Panc1 (cell line): ENCODE results near the gene SPATA1.

ENCODE experiments used
- POLR2AphosphoS5 ChIP-seq: IDR thresholded peaks from 2 replicates; pipeline ENCODE4 v1.6.1; 2012; ENCODE audit warnings: mild to moderate bottlenecking, low read depth, low read length, moderate library complexity
- SIN3A ChIP-seq: IDR thresholded peaks from 2 replicates; pipeline ENCODE4 v1.6.1; 2012; ENCODE audit warnings: low read depth, mild to moderate bottlenecking, low read length, moderate library complexity, borderline replicate concordance; ENCODE audit not compliant: insufficient read depth
- TCF7L2 ChIP-seq: IDR thresholded peaks from 2 replicates; pipeline ENCODE4 v1.6.1; 2011; ENCODE audit warnings: mild to moderate bottlenecking, low read depth, low read length, inconsistent platforms
- TF ChIP-seq, protein P1 (sequence below): fragments of 450-650 bp; IDR thresholded peaks from 2 replicates; pipeline ENCODE4 v1.5.1; 2017; ENCODE audit warnings: mild to moderate bottlenecking
- TF ChIP-seq, protein P2 (sequence below), 2 experiments: IDR thresholded peaks; 2 replicates each; pipeline ENCODE4 v1.6.1; 2011 to 2012; ENCODE audit warnings: low read depth in 2 of 2, control low read depth in 1 of 2, low read length in 1 of 2, mild to moderate bottlenecking in 1 of 2, moderate library complexity in 1 of 2; ENCODE audit not compliant: insufficient read depth in 1 of 2

DNA sequence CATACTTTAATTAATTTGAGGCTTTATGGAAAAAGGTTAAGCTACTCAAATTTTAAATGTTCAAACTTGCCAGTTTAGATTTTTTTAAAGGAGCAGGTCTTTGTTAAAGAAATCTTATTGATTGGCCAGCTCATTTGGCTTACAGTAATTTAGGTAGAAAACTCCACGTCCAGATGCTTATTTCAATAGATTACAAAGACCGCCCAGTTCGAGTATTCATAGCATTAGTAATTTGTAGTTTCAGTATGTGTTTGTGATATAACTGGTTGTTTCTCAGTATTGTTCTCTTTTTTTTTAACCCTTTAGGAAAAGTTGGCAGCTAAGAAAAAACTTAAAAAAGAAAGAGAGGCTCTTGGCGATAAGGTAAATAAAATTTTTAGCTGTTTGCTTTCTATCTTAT lies 25.5 kb upstream of the SPATA1 start:
- no peak for TF ChIP-seq POLR2AphosphoS5
- TF ChIP-seq, protein P1, sequence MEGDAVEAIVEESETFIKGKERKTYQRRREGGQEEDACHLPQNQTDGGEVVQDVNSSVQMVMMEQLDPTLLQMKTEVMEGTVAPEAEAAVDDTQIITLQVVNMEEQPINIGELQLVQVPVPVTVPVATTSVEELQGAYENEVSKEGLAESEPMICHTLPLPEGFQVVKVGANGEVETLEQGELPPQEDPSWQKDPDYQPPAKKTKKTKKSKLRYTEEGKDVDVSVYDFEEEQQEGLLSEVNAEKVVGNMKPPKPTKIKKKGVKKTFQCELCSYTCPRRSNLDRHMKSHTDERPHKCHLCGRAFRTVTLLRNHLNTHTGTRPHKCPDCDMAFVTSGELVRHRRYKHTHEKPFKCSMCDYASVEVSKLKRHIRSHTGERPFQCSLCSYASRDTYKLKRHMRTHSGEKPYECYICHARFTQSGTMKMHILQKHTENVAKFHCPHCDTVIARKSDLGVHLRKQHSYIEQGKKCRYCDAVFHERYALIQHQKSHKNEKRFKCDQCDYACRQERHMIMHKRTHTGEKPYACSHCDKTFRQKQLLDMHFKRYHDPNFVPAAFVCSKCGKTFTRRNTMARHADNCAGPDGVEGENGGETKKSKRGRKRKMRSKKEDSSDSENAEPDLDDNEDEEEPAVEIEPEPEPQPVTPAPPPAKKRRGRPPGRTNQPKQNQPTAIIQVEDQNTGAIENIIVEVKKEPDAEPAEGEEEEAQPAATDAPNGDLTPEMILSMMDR: no peak
- TF ChIP-seq SIN3A: no peak
- TF ChIP-seq, protein P2, sequence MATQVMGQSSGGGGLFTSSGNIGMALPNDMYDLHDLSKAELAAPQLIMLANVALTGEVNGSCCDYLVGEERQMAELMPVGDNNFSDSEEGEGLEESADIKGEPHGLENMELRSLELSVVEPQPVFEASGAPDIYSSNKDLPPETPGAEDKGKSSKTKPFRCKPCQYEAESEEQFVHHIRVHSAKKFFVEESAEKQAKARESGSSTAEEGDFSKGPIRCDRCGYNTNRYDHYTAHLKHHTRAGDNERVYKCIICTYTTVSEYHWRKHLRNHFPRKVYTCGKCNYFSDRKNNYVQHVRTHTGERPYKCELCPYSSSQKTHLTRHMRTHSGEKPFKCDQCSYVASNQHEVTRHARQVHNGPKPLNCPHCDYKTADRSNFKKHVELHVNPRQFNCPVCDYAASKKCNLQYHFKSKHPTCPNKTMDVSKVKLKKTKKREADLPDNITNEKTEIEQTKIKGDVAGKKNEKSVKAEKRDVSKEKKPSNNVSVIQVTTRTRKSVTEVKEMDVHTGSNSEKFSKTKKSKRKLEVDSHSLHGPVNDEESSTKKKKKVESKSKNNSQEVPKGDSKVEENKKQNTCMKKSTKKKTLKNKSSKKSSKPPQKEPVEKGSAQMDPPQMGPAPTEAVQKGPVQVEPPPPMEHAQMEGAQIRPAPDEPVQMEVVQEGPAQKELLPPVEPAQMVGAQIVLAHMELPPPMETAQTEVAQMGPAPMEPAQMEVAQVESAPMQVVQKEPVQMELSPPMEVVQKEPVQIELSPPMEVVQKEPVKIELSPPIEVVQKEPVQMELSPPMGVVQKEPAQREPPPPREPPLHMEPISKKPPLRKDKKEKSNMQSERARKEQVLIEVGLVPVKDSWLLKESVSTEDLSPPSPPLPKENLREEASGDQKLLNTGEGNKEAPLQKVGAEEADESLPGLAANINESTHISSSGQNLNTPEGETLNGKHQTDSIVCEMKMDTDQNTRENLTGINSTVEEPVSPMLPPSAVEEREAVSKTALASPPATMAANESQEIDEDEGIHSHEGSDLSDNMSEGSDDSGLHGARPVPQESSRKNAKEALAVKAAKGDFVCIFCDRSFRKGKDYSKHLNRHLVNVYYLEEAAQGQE (IDR thresholded peaks at IDR 0.05; ENCODE audit: insufficient read depth in 1 of 2, low read depth in 2 of 2, low read length in 1 of 2): no peak
- no peak for TF ChIP-seq TCF7L2
